Measurements from ENCODE around the gene FPR2. TPM values are rescaled to one million over a fixed set of nuclear protein-coding genes. Genes with fewer than 3 reads are reported as not detected.

The FPR2 gene
- polyA plus RNA-seq, 1 donor (not counting 4 experiments of a cell fraction or from before 2014, with no cell fraction given), result 0.05 TPM

DNA sequence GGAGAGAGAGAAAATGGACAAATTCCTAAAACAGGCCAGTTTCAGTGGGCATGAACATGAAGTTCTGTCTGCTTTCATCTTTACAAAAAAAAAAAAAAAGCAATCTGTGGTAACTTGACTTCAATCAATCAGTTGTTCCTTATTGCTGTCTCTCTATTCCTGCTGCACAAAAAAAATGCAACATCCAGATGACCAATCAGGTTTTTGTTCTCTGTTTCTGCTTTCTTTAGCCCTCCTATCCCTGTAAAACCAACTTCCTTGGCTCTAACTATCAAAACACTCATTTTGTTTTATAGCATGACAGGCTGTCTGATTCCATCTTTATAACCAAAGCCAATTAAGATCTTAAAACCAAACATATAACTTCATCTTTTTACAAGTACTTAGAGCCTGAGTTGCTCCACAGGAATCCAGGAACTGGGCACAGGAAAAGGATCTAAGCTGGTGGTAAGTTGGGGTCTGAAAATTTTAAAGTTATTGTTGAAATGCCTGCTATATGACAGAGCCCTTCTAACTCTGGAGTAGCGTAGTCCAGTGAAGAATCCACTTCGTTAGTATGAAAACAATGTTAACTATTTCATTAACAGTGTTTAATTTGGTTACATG, 34.0 kb downstream of the FPR2 start, which contains the start of gene FPR3:
Gene FPR3 (plus strand): TSS at position 273 of the 606 bp plus-strand sequence. CDS start 28,592 bp downstream, outside the sequence.
- H3K9me1 ChIP-seq (ENCODE audit: control insufficient read depth, extremely low read depth, insufficient read depth, low read length), result no peaks in the 10 kb centered on the region
- no peak for TF ChIP-seq EZH2 (IDR thresholded peaks at IDR 0.05; ENCODE audit: low read length)
- TF ChIP-seq, protein P1, sequence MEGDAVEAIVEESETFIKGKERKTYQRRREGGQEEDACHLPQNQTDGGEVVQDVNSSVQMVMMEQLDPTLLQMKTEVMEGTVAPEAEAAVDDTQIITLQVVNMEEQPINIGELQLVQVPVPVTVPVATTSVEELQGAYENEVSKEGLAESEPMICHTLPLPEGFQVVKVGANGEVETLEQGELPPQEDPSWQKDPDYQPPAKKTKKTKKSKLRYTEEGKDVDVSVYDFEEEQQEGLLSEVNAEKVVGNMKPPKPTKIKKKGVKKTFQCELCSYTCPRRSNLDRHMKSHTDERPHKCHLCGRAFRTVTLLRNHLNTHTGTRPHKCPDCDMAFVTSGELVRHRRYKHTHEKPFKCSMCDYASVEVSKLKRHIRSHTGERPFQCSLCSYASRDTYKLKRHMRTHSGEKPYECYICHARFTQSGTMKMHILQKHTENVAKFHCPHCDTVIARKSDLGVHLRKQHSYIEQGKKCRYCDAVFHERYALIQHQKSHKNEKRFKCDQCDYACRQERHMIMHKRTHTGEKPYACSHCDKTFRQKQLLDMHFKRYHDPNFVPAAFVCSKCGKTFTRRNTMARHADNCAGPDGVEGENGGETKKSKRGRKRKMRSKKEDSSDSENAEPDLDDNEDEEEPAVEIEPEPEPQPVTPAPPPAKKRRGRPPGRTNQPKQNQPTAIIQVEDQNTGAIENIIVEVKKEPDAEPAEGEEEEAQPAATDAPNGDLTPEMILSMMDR (optimal IDR thresholded peaks at IDR 0.05 in 1 of 3, IDR thresholded peaks at IDR 0.05 in 1 of 3, conservative IDR thresholded peaks at IDR 0.05 in 1 of 3; ENCODE audit: extremely low read depth in 1 of 3, insufficient read depth in 2 of 3, low read length in 3 of 3), result no peak
- no peaks in the 10 kb centered on the region for H3K79me2 ChIP-seq (ENCODE audit: control insufficient read depth, insufficient read depth, low read length)
- H2AFZ ChIP-seq (ENCODE audit: control insufficient read depth, low read length), result no peak within 1 kb of the TSS
- no peaks in the 10 kb centered on the region for H4K20me1 ChIP-seq (ENCODE audit: control insufficient read depth, extremely low read depth, insufficient read depth, low read length)
- dilution Hi-C loops (cut with MboI; ENCODE audit: extremely low pct_ligation_motif_present, low sequenced_read_pairs), result no loop called here
- FAIRE-seq (no peak), DNase-seq (ENCODE audit: low read depth, low spot score) (no peak)
- no peaks in the 10 kb centered on the region for H3K9me3 ChIP-seq (ENCODE audit: control insufficient read depth, low read depth, low read length)
- H3K9ac ChIP-seq (ENCODE audit: control insufficient read depth, extremely low read depth, insufficient read depth, low read length), result no peak within 1 kb of the TSS
- no peak within 1 kb of the TSS for H3K4me2 ChIP-seq (ENCODE audit: control insufficient read depth, extremely low read depth, insufficient read depth, low read depth, low read length)
- H3K27me3 ChIP-seq (ENCODE audit: control insufficient read depth, extremely low read depth, insufficient read depth, low read length), result no peaks in the 10 kb centered on the region
- H3K36me3 ChIP-seq (ENCODE audit: control insufficient read depth in 2 of 2, extremely low read depth in 1 of 2, insufficient read depth in 2 of 2, low read length in 2 of 2), result no peaks in the 10 kb centered on the region
- H3K27ac ChIP-seq (ENCODE audit: control insufficient read depth, insufficient read depth, low read length), result no peak within 1 kb of the TSS
- no peak within 1 kb of the TSS for H3K4me3 ChIP-seq (ENCODE audit: control insufficient read depth in 2 of 3, extremely low read depth in 1 of 3, insufficient read depth in 2 of 3, low read depth in 1 of 3, low read length in 3 of 3)
- peaks cover 7% of the 10 kb centered on the region for H3K4me1 ChIP-seq (ENCODE audit: control insufficient read depth, extremely low read depth, insufficient read depth, low read length)

DNA sequence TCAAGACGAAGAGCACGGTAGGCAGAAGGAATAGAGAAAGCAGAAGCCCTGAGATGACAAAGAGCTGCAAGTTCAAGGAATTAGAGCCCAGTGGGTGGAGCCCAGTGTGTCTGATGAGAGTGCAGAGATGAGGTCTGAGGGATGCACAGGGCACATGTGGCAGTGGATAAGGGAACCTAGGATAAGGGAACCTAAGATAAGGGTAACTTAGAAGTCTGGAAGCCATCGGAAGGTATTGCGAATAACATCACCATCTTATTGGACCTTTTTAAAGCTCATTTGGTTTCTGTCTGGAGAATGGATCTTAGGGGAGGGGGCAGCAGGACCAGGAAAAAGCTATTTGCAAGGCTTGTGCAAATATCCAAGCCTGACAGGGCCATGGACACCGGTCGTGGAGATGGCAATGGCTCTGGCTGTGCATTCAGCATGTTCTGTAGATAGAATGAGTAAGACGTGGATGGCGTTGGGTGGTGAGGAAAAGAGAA, 35.3 kb downstream of the FPR2 start:
- Histone ChIP-seq H3K9me1 (ENCODE audit: control insufficient read depth, extremely low read depth, insufficient read depth, low read length) (no peaks in the 10 kb centered on the region), H3K4me1 (ENCODE audit: control insufficient read depth, extremely low read depth, insufficient read depth, low read length) (peaks cover 7% of the 10 kb centered on the region), H3K4me3 (ENCODE audit: control insufficient read depth in 2 of 3, extremely low read depth in 1 of 3, insufficient read depth in 2 of 3, low read depth in 1 of 3, low read length in 3 of 3) (no peak overlapping the region), H3K4me2 (ENCODE audit: control insufficient read depth, extremely low read depth, insufficient read depth, low read depth, low read length) (no peak overlapping the region), H2AFZ (ENCODE audit: control insufficient read depth, low read length) (no peak overlapping the region), H4K20me1 (ENCODE audit: control insufficient read depth, extremely low read depth, insufficient read depth, low read length) (no peaks in the 10 kb centered on the region), H3K36me3 (ENCODE audit: control insufficient read depth in 2 of 2, extremely low read depth in 1 of 2, insufficient read depth in 2 of 2, low read length in 2 of 2) (no peaks in the 10 kb centered on the region), H3K9ac (ENCODE audit: control insufficient read depth, extremely low read depth, insufficient read depth, low read length) (no peak overlapping the region), H3K27me3 (ENCODE audit: control insufficient read depth, extremely low read depth, insufficient read depth, low read length) (no peaks in the 10 kb centered on the region), H3K79me2 (ENCODE audit: control insufficient read depth, insufficient read depth, low read length) (no peaks in the 10 kb centered on the region), H3K27ac (ENCODE audit: control insufficient read depth, insufficient read depth, low read length) (no peak overlapping the region), H3K9me3 (ENCODE audit: control insufficient read depth, low read depth, low read length) (no peaks in the 10 kb centered on the region)
- DNase-seq (ENCODE audit: low read depth, low spot score) (no peak), FAIRE-seq (no peak)
- TF ChIP-seq EZH2 (IDR thresholded peaks at IDR 0.05; ENCODE audit: low read length), result no peak
- TF ChIP-seq, protein P1 (optimal IDR thresholded peaks at IDR 0.05 in 1 of 3, IDR thresholded peaks at IDR 0.05 in 1 of 3, conservative IDR thresholded peaks at IDR 0.05 in 1 of 3; ENCODE audit: extremely low read depth in 1 of 3, insufficient read depth in 2 of 3, low read length in 3 of 3), result no peak
- dilution Hi-C loops (cut with MboI; ENCODE audit: extremely low pct_ligation_motif_present, low sequenced_read_pairs), result no loop called here
